Peyer's patch (tissue), 4 donors: ENCODE results near the gene TRMT112. TPM values are rescaled to one million over a fixed set of nuclear protein-coding genes. Genes with fewer than 3 reads are reported as not detected.

ENCODE experiments used
- DNase-seq, 3 donors: peaks; one replicate each; pipeline ENCODE4 v3.0.0-alpha.2; 2017 to 2019
- H3K27ac ChIP-seq, 4 donors: fragments of 200-600 bp; sonication (generic); one replicate each; pipeline ENCODE4 v1.5.1; 2016 to 2019
- H3K27me3 ChIP-seq, 2 donors: fragments of 200-600 bp; sonication (generic); one replicate each; pipeline ENCODE4 v1.5.1; 2019
- H3K36me3 ChIP-seq, 3 donors: fragments of 200-600 bp; sonication (generic); one replicate each; pipeline ENCODE4 v1.5.1; 2016 to 2019
- H3K4me1 ChIP-seq, 4 donors: fragments of 200-600 bp; sonication (generic); one replicate each; pipeline ENCODE4 v1.5.1; 2016 to 2019
- H3K4me3 ChIP-seq, 4 donors: fragments of 200-600 bp; sonication (generic); 1 replicate in 3 of 4; 2 replicates in 1 of 4; pipeline ENCODE4 v1.5.1; 2016 to 2019; ENCODE audit warnings: mild to moderate bottlenecking in 1 of 4
- H3K9me3 ChIP-seq, 4 donors: fragments of 200-600 bp; sonication (generic); one replicate each; pipeline ENCODE4 v1.5.1; 2016 to 2019; ENCODE audit warnings: mild to moderate bottlenecking in 1 of 4
- CTCF ChIP-seq, 6 experiments: fragments of 450-650 bp in 4 of 6; fragments of 200-600 bp in 2 of 6; sonication (generic) in 1 of 6; IDR thresholded peaks; one replicate each; pipeline ENCODE4 v1.5.1; 2017 to 2019; ENCODE audit warnings: antibody characterized with exemption in 6 of 6, mild to moderate bottlenecking in 3 of 6, moderate library complexity in 1 of 6
- POLR2A ChIP-seq, 2 donors: fragments of 450-650 bp; IDR thresholded peaks; one replicate each; pipeline ENCODE4 v1.5.1; 2017; ENCODE audit warnings: antibody characterized with exemption in 2 of 2, mild to moderate bottlenecking in 2 of 2, moderate library complexity in 2 of 2
- total RNA-seq, 4 donors: library from RNA; depleted of rRNA; stranded (reverse); fragments of >200 nt; gene quantifications; one replicate each; pipeline ENCODE4 v1.1.0, GENCODE V29; 2016

The TRMT112 gene
- total RNA-seq, 4 donors from 2014 or later: 55.3 to 163 (median 63.1) TPM

DNA sequence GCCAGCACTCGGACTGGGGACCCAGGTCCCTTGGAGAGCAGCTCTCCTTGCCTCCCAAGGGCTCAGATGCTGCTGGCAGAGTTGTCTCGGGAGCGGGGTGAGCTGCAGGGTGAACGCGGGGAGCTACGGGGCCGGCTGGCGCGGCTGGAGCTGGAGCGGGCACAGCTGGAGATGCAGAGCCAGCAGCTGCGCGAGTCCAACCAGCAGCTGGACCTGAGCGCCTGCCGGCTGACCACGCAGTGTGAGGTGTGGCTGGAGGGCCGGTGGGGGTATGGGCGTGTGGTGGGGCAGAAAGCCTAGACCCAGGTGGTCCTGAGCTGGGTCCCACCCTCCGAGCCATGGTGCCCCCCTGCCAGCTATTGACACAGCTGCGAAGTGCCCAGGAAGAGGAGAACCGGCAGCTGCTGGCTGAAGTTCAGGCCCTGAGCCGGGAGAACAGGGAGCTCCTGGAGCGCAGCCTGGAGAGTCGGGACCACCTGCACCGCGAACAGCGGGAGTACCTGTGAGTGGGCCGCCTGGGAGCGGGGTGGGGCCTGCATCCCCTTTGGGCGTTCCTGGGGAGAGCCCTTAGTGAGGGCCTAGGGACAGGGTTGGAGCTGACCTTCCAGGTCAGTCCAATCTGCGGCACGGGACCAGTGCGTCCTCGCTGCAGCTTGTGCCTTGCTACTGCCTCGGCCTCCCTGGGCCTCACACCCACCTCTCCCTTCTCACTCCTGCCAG is 35.8 kb upstream of the TRMT112 start:
- TF ChIP-seq CTCF (IDR thresholded peaks at IDR 0.05) (no peak), POLR2A (IDR thresholded peaks at IDR 0.05) (no peak)
- H3K27ac ChIP-seq: no peak overlapping the region
- no peak overlapping the region for H3K4me3 ChIP-seq
- no peaks in the 10 kb centered on the region for H3K9me3 ChIP-seq
- DNase-seq: no peak
- H3K27me3 ChIP-seq: no peaks in the 10 kb centered on the region
- H3K36me3 ChIP-seq: no peaks in the 10 kb centered on the region
- peaks cover 3 to 25% (median 5%) of the 10 kb centered on the region in 4 donors for H3K4me1 ChIP-seq

DNA sequence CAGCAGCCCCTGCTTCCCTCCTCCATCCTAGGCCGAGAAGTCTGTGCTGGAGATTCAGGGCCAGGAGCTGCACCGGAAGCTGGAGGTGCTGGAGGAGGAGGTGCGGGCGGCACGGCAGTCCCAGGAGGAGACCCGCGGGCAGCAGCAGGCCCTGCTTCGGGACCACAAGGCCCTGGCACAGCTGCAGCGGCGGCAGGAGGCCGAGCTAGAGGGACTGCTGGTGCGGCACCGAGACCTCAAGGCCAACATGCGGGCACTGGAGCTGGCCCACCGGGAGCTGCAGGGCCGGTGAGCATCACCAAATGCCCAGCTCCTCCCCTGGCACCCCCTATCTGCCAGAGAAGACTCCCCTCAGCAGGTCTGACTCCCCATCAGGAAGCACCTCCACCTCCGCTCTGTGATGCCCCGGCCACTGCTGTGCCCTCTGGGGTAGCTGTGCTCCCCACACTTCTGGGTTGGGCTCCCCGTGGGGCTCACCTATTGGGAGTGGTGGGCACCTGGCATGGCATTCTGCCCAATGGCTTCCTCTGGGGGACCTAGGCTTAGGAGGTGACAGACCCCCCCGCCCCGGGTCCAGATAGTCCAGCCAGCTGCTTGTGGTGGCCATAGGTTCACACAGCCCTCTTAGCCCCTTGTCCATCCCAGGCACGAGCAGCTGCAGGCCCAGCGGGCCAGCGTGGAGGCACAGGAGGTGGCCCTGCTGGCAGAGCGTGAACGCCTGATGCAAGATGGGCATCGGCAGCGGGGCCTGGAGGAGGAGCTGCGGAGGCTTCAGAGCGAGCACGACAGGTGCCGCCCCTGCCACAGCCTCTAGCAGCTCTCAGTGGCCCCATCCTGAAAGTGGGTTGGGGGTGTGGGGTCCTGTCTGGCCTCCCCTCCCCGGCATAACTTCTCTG is 35.0 kb upstream of the TRMT112 start:
- H3K27ac ChIP-seq: no peak overlapping the region
- no peaks in the 10 kb centered on the region for H3K9me3 ChIP-seq
- no peaks in the 10 kb centered on the region for H3K27me3 ChIP-seq
- TF ChIP-seq CTCF (IDR thresholded peaks at IDR 0.05) (no peak), POLR2A (IDR thresholded peaks at IDR 0.05) (no peak)
- no peak overlapping the region for H3K4me3 ChIP-seq
- no peaks in the 10 kb centered on the region for H3K36me3 ChIP-seq
- peaks cover 0 to 17% (median 0%) of the 10 kb centered on the region in 4 donors for H3K4me1 ChIP-seq
- DNase-seq: peak in 1 of 3 donors; percentile 48

DNA sequence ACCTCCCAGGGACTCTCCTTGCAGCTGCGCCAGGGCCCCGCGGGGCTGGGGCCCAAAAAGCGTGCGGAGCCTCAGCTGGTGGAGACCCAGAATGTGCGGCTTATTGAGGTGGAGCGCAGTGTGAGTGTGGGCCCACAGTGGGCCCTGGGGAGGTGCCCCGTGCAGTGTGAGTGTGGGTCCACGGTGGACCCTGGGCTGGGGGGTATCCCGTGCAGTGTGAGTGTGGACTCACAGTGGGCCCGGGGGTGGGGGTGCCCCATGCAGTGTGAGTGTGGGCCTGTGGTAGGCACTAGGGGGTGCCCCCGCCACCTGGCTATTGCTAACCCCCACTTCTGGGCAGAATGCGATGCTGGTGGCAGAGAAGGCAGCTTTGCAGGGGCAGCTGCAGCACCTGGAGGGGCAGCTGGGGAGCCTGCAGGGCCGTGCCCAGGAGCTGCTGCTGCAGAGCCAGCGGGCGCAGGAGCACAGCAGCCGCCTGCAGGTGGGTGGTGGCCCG is 33.8 kb upstream of the TRMT112 start:
- no peak for DNase-seq
- no peak overlapping the region for H3K4me3 ChIP-seq
- TF ChIP-seq CTCF (IDR thresholded peaks at IDR 0.05) (no peak), POLR2A (IDR thresholded peaks at IDR 0.05) (no peak)
- H3K4me1 ChIP-seq: peaks cover 0 to 15% (median 0%) of the 10 kb centered on the region in 4 donors
- no peak overlapping the region for H3K27ac ChIP-seq
- no peaks in the 10 kb centered on the region for H3K36me3 ChIP-seq
- H3K27me3 ChIP-seq: no peaks in the 10 kb centered on the region
- no peaks in the 10 kb centered on the region for H3K9me3 ChIP-seq

- Histone ChIP-seq H3K27ac (no peak overlapping the region), H3K27me3 (no peaks in the 10 kb centered on the region), H3K4me3 (no peak overlapping the region), H3K36me3 (no peaks in the 10 kb centered on the region), H3K9me3 (no peaks in the 10 kb centered on the region), H3K4me1 (no peaks in the 10 kb centered on the region)
- TF ChIP-seq POLR2A (IDR thresholded peaks at IDR 0.05): no peak
- TF ChIP-seq CTCF (IDR thresholded peaks at IDR 0.05): no peak
- DNase-seq: no peak
Observed at GRCh38 chr11:64349404-64349803, 32.0 kb upstream of the TRMT112 start.

- Histone ChIP-seq H3K36me3 (no peaks in the 10 kb centered on the region), H3K9me3 (no peaks in the 10 kb centered on the region), H3K27ac (no peak overlapping the region), H3K4me1 (no peaks in the 10 kb centered on the region), H3K27me3 (no peaks in the 10 kb centered on the region), H3K4me3 (no peak overlapping the region)
- no peak for DNase-seq
- TF ChIP-seq POLR2A (IDR thresholded peaks at IDR 0.05) (no peak), CTCF (IDR thresholded peaks at IDR 0.05) (no peak)
Observed at GRCh38 chr11:64349025-64349387, 31.6 kb upstream of the TRMT112 start.
